SJSA1 (cell line): ENCODE results near the gene OR52N4. TPM values are rescaled to one million over a fixed set of nuclear protein-coding genes. Genes with fewer than 3 reads are reported as not detected.

Experiments used
- DNase-seq, 2 experiments: peaks; one replicate each; pipeline ENCODE4 v3.0.0-alpha.2; 2015 to 2020; ENCODE audit warnings: low spot score in 2 of 2, low read depth in 1 of 2
- H3K27ac ChIP-seq: fragments of 250-450 bp; sonication (Bioruptor Pico); 2 replicates; pipeline ENCODE4 v1.5.1; 2020; ENCODE audit warnings: mild to moderate bottlenecking, moderate library complexity
- H3K27me3 ChIP-seq: fragments of 250-450 bp; sonication (Bioruptor Pico); replicated peaks from 2 replicates; pipeline ENCODE4 v1.5.1; 2020; ENCODE audit warnings: mild to moderate bottlenecking, moderate library complexity
- H3K36me3 ChIP-seq: fragments of 250-450 bp; sonication (Bioruptor Pico); 2 replicates; pipeline ENCODE4 v1.5.1; 2020; ENCODE audit warnings: mild to moderate bottlenecking
- H3K4me1 ChIP-seq: fragments of 250-450 bp; sonication (Bioruptor Pico); replicated peaks from 2 replicates; pipeline ENCODE4 v1.6.1; 2021; ENCODE audit warnings: mild to moderate bottlenecking
- H3K4me3 ChIP-seq: fragments of 250-450 bp; sonication (Bioruptor Pico); 2 replicates; pipeline ENCODE4 v1.5.1; 2020; ENCODE audit warnings: mild to moderate bottlenecking
- H3K9me3 ChIP-seq: fragments of 250-450 bp; sonication (Bioruptor Pico); replicated peaks from 2 replicates; pipeline ENCODE4 v1.5.1; 2020; ENCODE audit warnings: mild to moderate bottlenecking
- total RNA-seq: library from RNA; depleted of rRNA; stranded (reverse); fragments of >200 nt; shearing (Covaris generic); gene quantifications from 2 replicates; pipeline ENCODE4 v1.2.3, GENCODE V29; 2014; rRNA removed

Gene OR52N4
- total RNA-seq, 1 experiment from 2014 or later, result not detected

DNA sequence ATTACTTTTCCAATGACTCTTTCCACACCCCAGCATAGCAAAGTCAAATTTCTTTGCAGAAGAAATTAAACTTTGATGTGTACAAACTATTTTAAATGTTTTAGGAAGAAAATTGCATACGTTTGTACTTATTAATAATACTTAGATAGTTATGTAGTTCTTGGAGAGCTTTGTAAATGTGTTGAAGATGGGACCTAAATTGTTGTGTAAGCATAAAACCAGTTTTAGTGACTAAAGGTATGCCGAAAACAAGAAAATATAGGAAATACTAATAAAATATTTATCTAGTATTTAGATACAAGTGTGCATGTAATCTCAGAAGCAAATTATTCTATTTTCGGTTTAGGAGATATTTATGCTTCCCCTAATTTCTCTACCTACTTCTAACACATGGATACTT, 4.2 kb upstream of the OR52N4 start:
- no peak for DNase-seq
- Histone ChIP-seq H3K27ac (no peak overlapping the region), H3K9me3 (no peaks in the 10 kb centered on the region), H3K4me3 (no peak overlapping the region), H3K27me3 (peaks cover 10% of the 10 kb centered on the region; the same call in 1 of the 2 replicates), H3K4me1 (no peaks in the 10 kb centered on the region), H3K36me3 (no peaks in the 10 kb centered on the region)

DNA sequence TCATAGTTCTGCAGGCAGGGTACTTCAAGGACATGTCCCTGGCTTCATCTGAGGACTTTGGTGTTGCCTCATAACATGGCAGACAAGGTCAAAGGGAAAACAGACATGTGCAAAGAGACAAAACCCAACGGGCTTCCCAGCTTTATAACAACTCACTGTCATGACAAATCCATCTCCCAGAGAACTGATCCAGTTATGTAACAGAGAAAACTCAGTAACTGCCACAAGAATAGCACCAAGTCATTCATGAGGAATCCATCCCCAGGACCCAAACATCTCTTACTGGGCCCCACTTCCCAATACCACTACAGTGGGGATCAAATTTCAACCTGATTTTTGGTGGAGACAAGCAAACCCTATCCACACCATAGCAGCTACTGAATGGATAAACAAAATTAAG, 13.0 kb downstream of the OR52N4 start:
- Histone ChIP-seq H3K4me3 (no peak overlapping the region), H3K27me3 (no peaks in the 10 kb centered on the region), H3K36me3 (no peaks in the 10 kb centered on the region), H3K27ac (no peak overlapping the region), H3K4me1 (no peaks in the 10 kb centered on the region), H3K9me3 (no peaks in the 10 kb centered on the region)
- DNase-seq, result no peak

DNA sequence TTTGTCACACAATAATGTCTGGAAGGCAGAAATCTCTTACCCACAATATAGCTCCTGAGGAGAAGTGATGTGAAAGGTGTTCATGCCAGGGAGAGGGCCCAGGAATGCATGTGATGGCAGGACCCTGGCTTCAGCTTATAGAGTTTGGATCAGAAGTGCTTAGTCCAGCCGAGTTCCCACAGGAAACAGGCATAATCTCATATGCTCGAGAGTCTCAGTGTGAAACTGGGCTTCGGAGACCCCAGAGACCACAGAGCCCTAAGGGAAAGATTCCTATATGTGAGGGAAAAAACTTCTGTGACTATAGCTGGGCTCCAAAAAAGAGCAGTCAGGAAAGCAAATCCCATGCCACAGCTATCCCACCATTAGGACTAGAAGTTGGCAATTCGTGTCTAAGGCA, 29.2 kb downstream of the OR52N4 start, which contains the start of gene OR52N5:
TSS of gene OR52N5 (minus strand) at position 101 of the 400 bp plus-strand sequence. CDS start 4,721 bp downstream, outside the sequence.
- Histone ChIP-seq H3K27me3 (no peaks in the 10 kb centered on the region), H3K36me3 (no peaks in the 10 kb centered on the region), H3K9me3 (no peaks in the 10 kb centered on the region), H3K27ac (no peak within 1 kb of the TSS), H3K4me3 (no peak within 1 kb of the TSS), H3K4me1 (no peaks in the 10 kb centered on the region)
- no peak for DNase-seq

DNA sequence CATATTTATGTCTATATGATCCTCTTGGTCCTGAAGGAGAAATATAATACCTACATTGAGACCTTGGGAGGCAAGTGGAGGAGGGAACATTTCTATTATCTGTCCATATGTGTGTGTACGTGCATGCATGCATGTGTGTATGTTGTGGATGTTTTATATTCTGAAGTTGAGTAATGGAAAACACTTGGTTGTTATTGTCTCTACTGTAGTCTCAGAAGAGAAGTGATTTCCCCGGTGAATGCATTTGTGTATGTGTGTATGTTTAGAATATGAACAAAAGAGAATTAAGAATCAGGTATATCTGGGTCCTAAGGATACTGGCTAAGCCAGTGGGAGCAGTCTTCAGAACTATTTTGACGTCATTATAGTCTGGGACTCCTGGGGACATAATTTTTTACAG, 37.1 kb downstream of the OR52N4 start, which contains the start of gene OR52N1:
TSS of gene OR52N1 (minus strand) at position 101 of the 400 bp plus-strand sequence. CDS start 2,449 bp downstream, outside the sequence.
- Histone ChIP-seq H3K27ac (no peak within 1 kb of the TSS), H3K4me3 (no peak within 1 kb of the TSS), H3K36me3 (no peaks in the 10 kb centered on the region), H3K9me3 (no peaks in the 10 kb centered on the region), H3K4me1 (no peaks in the 10 kb centered on the region), H3K27me3 (no peaks in the 10 kb centered on the region)
- DNase-seq, result no peak

DNA sequence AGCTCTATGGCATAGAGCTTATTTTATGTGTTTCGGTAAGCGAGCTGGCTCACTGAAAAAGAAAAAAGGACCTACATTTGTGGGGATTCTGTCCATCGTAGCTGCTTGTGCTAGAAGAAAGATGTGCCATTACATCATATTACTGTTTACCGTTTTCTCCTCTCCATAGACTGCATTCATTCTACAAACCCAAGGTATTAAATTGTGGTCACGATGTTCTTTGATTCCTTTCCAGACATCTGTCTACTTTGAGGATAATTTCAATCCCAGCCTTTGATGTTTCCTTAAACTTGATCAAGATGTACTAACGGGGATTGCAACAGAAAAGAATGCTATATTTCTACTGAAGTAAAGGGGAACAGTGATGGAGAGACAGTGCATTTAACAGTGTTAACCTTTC, 42.5 kb downstream of the OR52N4 start:
- Histone ChIP-seq H3K4me1 (no peaks in the 10 kb centered on the region), H3K36me3 (no peaks in the 10 kb centered on the region), H3K4me3 (no peak overlapping the region), H3K27ac (no peak overlapping the region), H3K27me3 (no peaks in the 10 kb centered on the region), H3K9me3 (no peaks in the 10 kb centered on the region)
- DNase-seq, result no peak

DNA sequence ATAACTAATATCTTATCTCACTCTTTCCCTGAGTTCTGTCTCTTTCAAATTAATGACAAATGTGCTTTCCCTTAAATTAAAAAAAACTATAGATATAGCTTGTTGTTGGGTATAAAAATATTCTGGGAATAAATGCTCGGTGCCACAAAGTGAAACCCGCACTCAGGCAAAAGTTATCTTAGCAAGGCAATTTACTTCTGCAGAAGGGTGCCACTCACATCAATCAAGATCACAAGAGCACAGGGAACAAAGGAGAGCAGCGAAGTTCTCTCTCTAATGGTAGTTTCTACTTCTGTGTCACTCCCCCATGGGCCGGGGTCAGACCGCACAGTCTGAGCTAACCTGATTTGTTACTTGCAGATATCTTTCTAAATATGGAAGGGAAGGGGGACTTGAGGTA, 49.9 kb downstream of the OR52N4 start:
- H3K4me3 ChIP-seq, result no peak overlapping the region
- H3K27ac ChIP-seq, result no peak overlapping the region
- no peaks in the 10 kb centered on the region for H3K36me3 ChIP-seq
- DNase-seq, result no peak
- H3K4me1 ChIP-seq, result no peaks in the 10 kb centered on the region
- no peaks in the 10 kb centered on the region for H3K27me3 ChIP-seq
- no peaks in the 10 kb centered on the region for H3K9me3 ChIP-seq

Other genes starting within 250 kb of the OR52N4 start
- gene UBQLN3, start 244.3 kb upstream of the OR52N4 start, total RNA-seq, result not detected in 2 replicates
- gene UBQLNL, start 237.5 kb upstream of the OR52N4 start, total RNA-seq, result 0.05 TPM in 1 of 2 replicates, not detected in the other
- not detected in 2 replicates for gene OR52H1, start 205.7 kb upstream of the OR52N4 start, total RNA-seq
- not detected in 2 replicates for gene OR52B6, start 173.4 kb upstream of the OR52N4 start, total RNA-seq
- 24.1 and 26.2 TPM in 2 replicates for gene TRIM6, start 157.6 kb upstream of the OR52N4 start, total RNA-seq
- 6.0 and 10.6 TPM in 2 replicates for gene TRIM34, start 129.2 kb upstream of the OR52N4 start, total RNA-seq
- 37.2 and 51.1 TPM in 2 replicates for gene TRIM5, start 69.2 kb upstream of the OR52N4 start, total RNA-seq
- 125 and 142 TPM in 2 replicates for gene TRIM22, start 64.5 kb upstream of the OR52N4 start, total RNA-seq
- gene OR56B1, start 17.8 kb upstream of the OR52N4 start, total RNA-seq, result not detected in 2 replicates
- not detected in 2 replicates for gene OR52N5, start 29.1 kb downstream of the OR52N4 start, total RNA-seq
- not detected in 2 replicates for gene OR52N1, start 37.0 kb downstream of the OR52N4 start, total RNA-seq
- not detected in 2 replicates for gene OR52N2, start 54.7 kb downstream of the OR52N4 start, total RNA-seq
- gene OR52E6, start 87.7 kb downstream of the OR52N4 start, total RNA-seq, result not detected in 2 replicates
- not detected in 2 replicates for gene OR52E8, start 103.4 kb downstream of the OR52N4 start, total RNA-seq
- gene OR52E4, start 126.4 kb downstream of the OR52N4 start, total RNA-seq, result not detected in 2 replicates
- not detected in 2 replicates for gene OR52E5, start 139.0 kb downstream of the OR52N4 start, total RNA-seq
- gene OR56A3, start 188.0 kb downstream of the OR52N4 start, total RNA-seq, result not detected in 2 replicates
- not detected in 2 replicates for gene OR56A5, start 214.3 kb downstream of the OR52N4 start, total RNA-seq
- not detected in 2 replicates for gene OR52L1, start 232.7 kb downstream of the OR52N4 start, total RNA-seq